ENCODE data around the gene RAB7B. TPM values are rescaled to one million over a fixed set of nuclear protein-coding genes. Genes with fewer than 3 reads are reported as not detected.

Gene RAB7B
- total RNA-seq, 2 experiments from 2014 or later = not detected

DNA sequence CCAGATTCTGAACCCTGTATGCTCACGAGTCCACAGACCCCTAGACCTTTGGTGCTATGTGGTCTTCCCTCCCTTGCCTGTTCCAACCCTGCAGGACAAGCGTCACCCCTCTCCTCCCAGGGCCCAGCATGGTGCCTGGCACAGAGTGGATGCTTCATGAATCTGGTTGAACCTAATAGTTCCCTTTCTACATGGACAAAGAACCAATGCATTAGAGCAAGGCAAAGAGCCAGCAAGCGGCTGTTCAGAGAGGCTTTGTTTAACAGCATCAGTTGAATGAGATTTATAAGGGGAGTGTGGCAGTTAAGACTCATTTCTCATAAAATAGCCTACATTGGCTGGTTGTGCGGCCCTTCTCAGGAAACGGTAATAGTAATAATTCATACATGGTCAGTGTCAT lies 74.9 kb downstream of the RAB7B start:
- Histone ChIP-seq H3K79me2 (ENCODE audit: insufficient read depth, low read depth, low read length) (no peaks in the 10 kb centered on the region), H3K9me2 (ENCODE audit: insufficient read depth, low read length) (no peaks in the 10 kb centered on the region), H3K4me2 (ENCODE audit: low read length) (no peak overlapping the region), H3K36me3 (ENCODE audit: insufficient read depth, low read length) (no peaks in the 10 kb centered on the region), H3K9me3 (ENCODE audit: low read length) (no peaks in the 10 kb centered on the region), H2AFZ (ENCODE audit: low read length) (no peak overlapping the region), H3K4me3 (ENCODE audit: low read depth, low read length, poor library complexity, severe bottlenecking) (no peak overlapping the region), H4K20me1 (ENCODE audit: insufficient read depth, low read length) (no peaks in the 10 kb centered on the region), H3K27ac (ENCODE audit: low read depth, low read length, poor library complexity, severe bottlenecking) (no peak overlapping the region), H3K4me1 (ENCODE audit: insufficient read depth, low read length, poor library complexity, severe bottlenecking) (no peaks in the 10 kb centered on the region)
- ChIA-PET POLR2A (no interaction called here), CTCF (ENCODE audit: unreplicated experiment) (no interaction called here)
- TF ChIP-seq, protein P1, sequence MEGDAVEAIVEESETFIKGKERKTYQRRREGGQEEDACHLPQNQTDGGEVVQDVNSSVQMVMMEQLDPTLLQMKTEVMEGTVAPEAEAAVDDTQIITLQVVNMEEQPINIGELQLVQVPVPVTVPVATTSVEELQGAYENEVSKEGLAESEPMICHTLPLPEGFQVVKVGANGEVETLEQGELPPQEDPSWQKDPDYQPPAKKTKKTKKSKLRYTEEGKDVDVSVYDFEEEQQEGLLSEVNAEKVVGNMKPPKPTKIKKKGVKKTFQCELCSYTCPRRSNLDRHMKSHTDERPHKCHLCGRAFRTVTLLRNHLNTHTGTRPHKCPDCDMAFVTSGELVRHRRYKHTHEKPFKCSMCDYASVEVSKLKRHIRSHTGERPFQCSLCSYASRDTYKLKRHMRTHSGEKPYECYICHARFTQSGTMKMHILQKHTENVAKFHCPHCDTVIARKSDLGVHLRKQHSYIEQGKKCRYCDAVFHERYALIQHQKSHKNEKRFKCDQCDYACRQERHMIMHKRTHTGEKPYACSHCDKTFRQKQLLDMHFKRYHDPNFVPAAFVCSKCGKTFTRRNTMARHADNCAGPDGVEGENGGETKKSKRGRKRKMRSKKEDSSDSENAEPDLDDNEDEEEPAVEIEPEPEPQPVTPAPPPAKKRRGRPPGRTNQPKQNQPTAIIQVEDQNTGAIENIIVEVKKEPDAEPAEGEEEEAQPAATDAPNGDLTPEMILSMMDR (conservative IDR thresholded peaks at IDR 0.05; ENCODE audit: low read length) = no peak
- no peak for TF ChIP-seq EZH2phosphoT487 (IDR thresholded peaks at IDR 0.05; ENCODE audit: borderline replicate concordance, low read depth, low read length)
- no peak for DNase-seq (ENCODE audit: low spot score)
- no TSS peak for BruUV-seq (replicated peaks)
- intact Hi-C loops (cut with micrococcal nuclease; ENCODE audit: unreplicated experiment) = no loop called here

DNA sequence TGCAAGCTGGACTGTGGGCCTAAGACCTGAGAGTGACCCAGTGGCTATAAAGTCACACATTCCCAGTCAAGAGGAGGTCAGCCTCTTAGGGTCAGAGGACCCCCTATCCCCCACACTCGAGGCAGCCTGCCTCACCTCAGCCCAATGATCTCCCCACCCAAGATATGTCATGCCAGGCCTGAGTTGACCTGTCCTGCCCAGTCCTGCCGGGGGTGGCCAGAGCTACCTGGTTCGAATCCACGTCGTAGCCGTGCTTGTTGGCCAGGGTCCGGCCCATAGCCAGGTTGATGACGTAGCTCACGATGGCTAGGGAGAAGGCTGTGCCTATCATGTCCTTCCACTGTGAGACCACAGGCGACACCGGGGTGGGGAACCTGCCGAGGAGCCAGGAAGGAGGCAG lies 75.5 kb downstream of the RAB7B start:
- DNase-seq (ENCODE audit: low spot score) = no peak
- H3K36me3 ChIP-seq (ENCODE audit: insufficient read depth, low read length) = no peaks in the 10 kb centered on the region
- no peak overlapping the region for H3K4me3 ChIP-seq (ENCODE audit: low read depth, low read length, poor library complexity, severe bottlenecking)
- intact Hi-C loops (cut with micrococcal nuclease; ENCODE audit: unreplicated experiment) = no loop called here
- POLR2A ChIA-PET = no interaction called here
- no peaks in the 10 kb centered on the region for H3K4me1 ChIP-seq (ENCODE audit: insufficient read depth, low read length, poor library complexity, severe bottlenecking)
- no peaks in the 10 kb centered on the region for H3K9me3 ChIP-seq (ENCODE audit: low read length)
- no peaks in the 10 kb centered on the region for H4K20me1 ChIP-seq (ENCODE audit: insufficient read depth, low read length)
- H3K27ac ChIP-seq (ENCODE audit: low read depth, low read length, poor library complexity, severe bottlenecking) = no peak overlapping the region
- BruUV-seq (replicated peaks) = no TSS peak
- H2AFZ ChIP-seq (ENCODE audit: low read length) = no peak overlapping the region
- no peaks in the 10 kb centered on the region for H3K79me2 ChIP-seq (ENCODE audit: insufficient read depth, low read depth, low read length)
- H3K9me2 ChIP-seq (ENCODE audit: insufficient read depth, low read length) = no peaks in the 10 kb centered on the region
- no peak overlapping the region for H3K4me2 ChIP-seq (ENCODE audit: low read length)
- TF ChIP-seq, protein P1 (conservative IDR thresholded peaks at IDR 0.05; ENCODE audit: low read length) = no peak
- no peak for TF ChIP-seq EZH2phosphoT487 (IDR thresholded peaks at IDR 0.05; ENCODE audit: borderline replicate concordance, low read depth, low read length)
- CTCF ChIA-PET (ENCODE audit: unreplicated experiment) = no interaction called here

DNA sequence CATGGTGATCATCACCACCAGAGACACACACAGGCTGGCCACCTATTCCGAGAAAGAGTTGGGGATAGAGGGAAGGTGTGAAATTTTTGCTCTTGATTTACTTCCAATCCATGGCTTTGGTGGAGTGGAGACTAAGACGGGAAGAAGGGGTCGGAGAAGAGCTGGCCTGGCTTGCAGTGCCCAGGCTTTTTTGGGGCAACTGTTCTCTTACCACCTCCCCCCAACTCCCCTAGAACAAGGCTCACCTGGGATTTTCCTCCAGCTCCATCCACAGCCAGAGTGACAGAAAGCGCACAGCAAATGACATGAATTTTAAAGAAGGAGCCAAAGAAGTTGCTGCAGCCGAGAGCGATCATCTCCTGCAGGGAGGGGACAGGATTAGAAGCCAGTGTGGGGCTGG lies 75.9 kb downstream of the RAB7B start:
- Histone ChIP-seq H3K9me3 (ENCODE audit: low read length) (no peaks in the 10 kb centered on the region), H3K79me2 (ENCODE audit: insufficient read depth, low read depth, low read length) (no peaks in the 10 kb centered on the region), H3K36me3 (ENCODE audit: insufficient read depth, low read length) (no peaks in the 10 kb centered on the region), H3K27ac (ENCODE audit: low read depth, low read length, poor library complexity, severe bottlenecking) (no peak overlapping the region), H3K4me2 (ENCODE audit: low read length) (no peak overlapping the region), H4K20me1 (ENCODE audit: insufficient read depth, low read length) (no peaks in the 10 kb centered on the region), H3K9me2 (ENCODE audit: insufficient read depth, low read length) (no peaks in the 10 kb centered on the region), H3K4me1 (ENCODE audit: insufficient read depth, low read length, poor library complexity, severe bottlenecking) (no peaks in the 10 kb centered on the region), H3K4me3 (ENCODE audit: low read depth, low read length, poor library complexity, severe bottlenecking) (no peak overlapping the region), H2AFZ (ENCODE audit: low read length) (no peak overlapping the region)
- no peak for DNase-seq (ENCODE audit: low spot score)
- TF ChIP-seq, protein P1 (conservative IDR thresholded peaks at IDR 0.05; ENCODE audit: low read length) = no peak
- no peak for TF ChIP-seq EZH2phosphoT487 (IDR thresholded peaks at IDR 0.05; ENCODE audit: borderline replicate concordance, low read depth, low read length)
- no TSS peak for BruUV-seq (replicated peaks)
- ChIA-PET CTCF (ENCODE audit: unreplicated experiment) (no interaction called here), POLR2A (no interaction called here)
- intact Hi-C loops (cut with micrococcal nuclease; ENCODE audit: unreplicated experiment) = no loop called here

Other genes starting within 250 kb of the RAB7B start
- gene RAB29, start 227.9 kb downstream of the RAB7B start, total RNA-seq (2014; rRNA removed; shearing (Covaris generic)) = 5.0 and 5.9 TPM in 2 replicates
- 5.8 and 7.8 TPM in 2 replicates for gene RAB29, start 227.9 kb downstream of the RAB7B start, total RNA-seq (2022)
- 3.1 and 3.2 TPM in 2 replicates for gene SLC41A1, start 190.2 kb downstream of the RAB7B start, total RNA-seq (2014; rRNA removed; shearing (Covaris generic))
- 6.4 and 8.2 TPM in 2 replicates for gene SLC41A1, start 190.2 kb downstream of the RAB7B start, total RNA-seq (2022)
- gene PM20D1, start 153.3 kb downstream of the RAB7B start, total RNA-seq (2014; rRNA removed; shearing (Covaris generic)) = not detected in 2 replicates
- gene PM20D1, start 153.3 kb downstream of the RAB7B start, total RNA-seq (2022) = not detected in 2 replicates
- gene SLC26A9, start 59.9 kb downstream of the RAB7B start, total RNA-seq (2014; rRNA removed; shearing (Covaris generic)) = not detected in 2 replicates
- gene SLC26A9, start 59.9 kb downstream of the RAB7B start, total RNA-seq (2022) = not detected in 2 replicates
- gene CTSE, start 20.5 kb upstream of the RAB7B start, total RNA-seq (2014; rRNA removed; shearing (Covaris generic)) = not detected in 2 replicates
- gene CTSE, start 20.5 kb upstream of the RAB7B start, total RNA-seq (2022) = not detected in 2 replicates
- gene RHEX, start 49.8 kb upstream of the RAB7B start, total RNA-seq (2014; rRNA removed; shearing (Covaris generic)) = 5.0 and 6.4 TPM in 2 replicates
- 9.9 and 10.0 TPM in 2 replicates for gene RHEX, start 49.8 kb upstream of the RAB7B start, total RNA-seq (2022)
- not detected in 2 replicates for gene AVPR1B, start 114.0 kb upstream of the RAB7B start, total RNA-seq (2014; rRNA removed; shearing (Covaris generic))
- not detected in 2 replicates for gene AVPR1B, start 114.0 kb upstream of the RAB7B start, total RNA-seq (2022)
- gene FAM72A, start 199.4 kb upstream of the RAB7B start, total RNA-seq (2014; rRNA removed; shearing (Covaris generic)) = 31.0 and 35.0 TPM in 2 replicates
- gene FAM72A, start 199.4 kb upstream of the RAB7B start, total RNA-seq (2022) = 60.1 and 78.2 TPM in 2 replicates
- gene SRGAP2, start 200.1 kb upstream of the RAB7B start, total RNA-seq (2014; rRNA removed; shearing (Covaris generic)) = 58.3 and 65.1 TPM in 2 replicates
- 82.5 and 90.1 TPM in 2 replicates for gene SRGAP2, start 200.1 kb upstream of the RAB7B start, total RNA-seq (2022)